Stimulated activated CD4-positive, alpha-beta T cell treated with anti-CD3 and anti-CD28 coated beads, TNF-alpha, amount 100 ng/mL, for 1 hour (primary cell): ENCODE data around the gene FAM177A1.
"Not testable (repeated sequence)": the region's sequence is repeated elsewhere in the genome, so short reads cannot be mapped to it uniquely, and the experiment has no call there.

Source experiments
- DNase-seq, 3 donors: peaks; one replicate each; pipeline ENCODE4 v3.0.0-alpha.2; 2020; ENCODE audit warnings: low read depth in 3 of 3, low spot score in 1 of 3

Gene FAM177A1

DNA sequence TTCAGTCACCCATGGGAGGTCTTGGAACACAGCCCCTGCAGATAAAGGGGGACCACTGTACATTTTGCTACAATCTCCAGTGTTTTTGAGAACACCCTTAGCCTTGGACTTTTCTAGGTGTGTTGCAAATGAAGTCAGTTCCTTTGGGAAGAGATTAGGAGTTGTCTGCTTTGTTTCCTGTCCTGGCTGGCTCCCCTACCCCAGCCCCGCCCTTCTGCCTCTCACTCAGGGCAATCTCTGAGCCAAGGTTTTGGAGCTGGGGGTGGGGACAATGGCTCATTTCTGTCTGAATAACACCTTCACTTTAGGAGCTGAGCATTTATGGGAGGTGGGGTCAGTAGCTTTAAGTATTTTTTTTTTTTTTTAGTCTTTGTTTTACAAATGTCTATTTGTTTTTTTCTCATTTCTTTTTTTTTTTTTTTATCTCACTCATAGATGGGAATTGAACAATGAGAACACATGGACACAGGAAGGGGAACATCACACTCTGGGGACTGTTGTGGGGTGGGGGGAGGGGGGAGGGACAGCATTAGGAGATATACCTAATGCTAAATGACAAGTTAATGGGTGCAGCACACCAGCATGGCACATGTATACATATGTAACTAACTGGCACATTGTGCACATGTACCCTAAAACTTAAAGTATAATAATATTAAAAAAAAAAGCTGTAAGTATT lies 15.2 kb downstream of the FAM177A1 start:
- not testable (repeated sequence) for DNase-seq

DNA sequence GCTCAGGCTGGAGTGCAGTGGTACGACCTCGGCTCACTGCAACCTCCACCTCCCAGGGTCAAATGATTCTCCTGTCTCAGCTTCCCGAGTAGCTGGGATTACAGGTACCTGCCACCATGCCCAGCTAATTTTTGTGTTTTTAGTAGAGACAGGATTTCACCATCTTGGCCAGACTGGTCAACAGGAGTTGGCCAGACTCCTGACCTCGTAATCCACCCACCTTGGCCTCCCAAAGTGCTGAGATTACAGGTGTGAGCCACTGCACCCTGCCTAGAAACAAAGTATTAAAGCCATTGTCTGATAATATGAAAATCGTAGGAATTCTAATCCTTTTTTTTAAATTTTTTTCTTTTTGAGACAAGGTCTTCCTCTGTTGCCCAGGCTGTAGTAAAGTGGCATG lies 19.7 kb downstream of the FAM177A1 start:
- DNase-seq = not testable (repeated sequence)

DNA sequence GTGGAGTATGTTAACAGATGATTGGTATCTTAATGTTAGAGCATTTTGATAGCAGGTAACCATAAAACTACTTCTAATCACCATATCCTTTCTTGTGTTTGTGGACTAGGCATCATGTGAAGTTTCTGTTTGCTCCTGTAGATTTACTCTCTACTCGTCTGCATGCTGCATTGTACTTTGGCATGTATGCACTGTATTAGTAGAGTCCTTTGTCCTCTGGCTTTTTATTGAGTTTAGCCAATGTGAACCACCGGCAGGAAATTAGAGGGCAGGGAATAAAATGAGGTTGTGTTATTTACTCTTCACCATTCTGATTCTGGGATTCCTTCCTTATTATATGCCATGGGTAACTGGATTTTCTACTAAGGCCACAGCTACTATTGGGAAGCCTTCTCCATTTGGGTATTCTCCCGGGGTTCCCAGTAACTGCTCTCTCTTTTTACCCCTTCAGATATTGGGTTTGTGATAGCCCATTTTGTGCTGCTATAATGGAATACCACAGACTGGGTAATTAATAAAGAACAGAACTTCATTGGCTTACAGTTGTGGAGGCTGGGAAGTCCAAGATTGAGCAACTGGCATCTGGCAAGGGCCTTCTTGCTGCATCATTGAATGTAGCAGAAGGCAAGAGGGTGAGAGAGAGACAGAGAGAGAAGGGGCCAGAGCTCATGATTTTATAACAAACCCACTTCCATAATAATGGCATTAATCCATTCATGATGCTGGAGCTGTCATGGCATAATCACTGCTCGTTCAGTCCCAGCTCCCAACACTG lies 22.4 kb downstream of the FAM177A1 start:
- no peak for DNase-seq

DNA sequence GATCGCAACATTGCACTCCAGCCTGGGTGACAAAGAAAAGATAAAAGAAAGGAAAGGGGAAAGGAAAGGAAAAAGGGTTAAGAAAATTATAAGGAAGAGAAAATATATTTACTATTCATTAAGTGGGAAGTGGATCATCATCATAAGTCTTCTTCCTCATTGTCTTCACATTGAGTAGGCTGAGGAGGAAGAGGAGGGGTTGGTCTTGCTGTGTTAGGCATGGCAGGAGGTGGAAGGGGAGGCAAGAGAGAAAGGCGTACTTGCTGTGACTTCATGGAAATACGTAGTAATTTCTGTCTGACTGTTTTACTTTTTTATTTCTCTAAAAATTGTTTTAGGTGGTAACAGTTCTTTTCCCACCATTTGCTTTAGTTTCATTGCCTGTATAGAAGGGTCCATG lies 26.2 kb downstream of the FAM177A1 start:
- DNase-seq = no peak

DNA sequence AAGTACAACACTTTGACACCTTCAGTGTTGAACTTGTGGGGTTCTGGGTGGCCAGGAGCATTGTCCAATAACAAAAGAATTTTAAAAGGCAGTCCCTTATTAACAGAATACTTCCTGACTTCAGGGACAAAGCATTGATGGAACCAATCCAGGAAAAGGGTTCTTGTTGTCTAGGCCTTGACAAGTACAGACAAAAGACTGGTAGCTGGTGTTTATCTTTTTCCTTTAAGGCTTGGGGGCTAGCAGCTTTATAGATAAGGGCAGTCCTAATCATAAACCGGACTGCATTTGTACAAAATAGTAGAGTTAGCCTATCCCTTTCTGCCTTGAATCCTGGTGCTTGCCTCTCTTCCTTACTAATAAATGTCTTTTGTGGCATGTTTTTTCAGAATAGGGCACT lies 27.4 kb downstream of the FAM177A1 start:
- no peak for DNase-seq

DNA sequence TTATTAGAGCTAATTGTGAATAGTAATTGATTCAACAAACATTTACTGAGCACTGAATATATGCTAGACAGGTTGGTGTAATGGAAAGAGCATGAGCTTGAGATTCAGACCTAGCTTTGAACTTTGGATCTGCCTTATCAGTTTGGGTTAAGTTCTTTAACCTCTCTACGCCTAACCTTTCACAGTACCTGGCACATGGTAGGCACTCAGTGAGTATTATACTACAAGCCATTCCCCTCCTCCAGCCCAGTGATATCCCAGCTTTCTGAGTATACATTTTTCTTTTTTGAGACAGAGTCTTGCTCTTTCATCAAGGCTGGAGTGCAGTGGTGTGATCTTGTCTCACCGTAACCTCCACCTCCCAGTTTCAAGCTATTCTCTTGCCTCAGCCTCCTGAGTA lies 32.0 kb downstream of the FAM177A1 start:
- DNase-seq = no peak

DNA sequence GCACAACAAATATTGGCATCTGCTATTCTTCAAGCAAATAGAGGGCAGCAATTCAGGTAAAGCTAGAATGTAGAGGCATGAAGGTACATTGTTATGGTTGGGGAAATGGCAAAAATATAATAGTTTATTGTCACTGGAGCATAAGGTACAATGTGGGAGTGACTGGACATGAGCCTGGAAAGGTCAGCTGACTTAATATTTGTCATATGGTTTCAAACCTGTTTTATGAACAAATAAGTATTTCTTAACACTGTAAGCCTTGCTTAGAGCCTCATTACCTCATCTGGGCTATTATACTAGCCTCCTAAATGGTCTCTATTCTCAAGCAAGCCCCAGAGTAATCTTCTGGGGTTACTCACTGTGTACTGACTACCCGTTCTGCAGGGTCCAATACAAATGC lies 33.7 kb downstream of the FAM177A1 start:
- DNase-seq = no peak

DNA sequence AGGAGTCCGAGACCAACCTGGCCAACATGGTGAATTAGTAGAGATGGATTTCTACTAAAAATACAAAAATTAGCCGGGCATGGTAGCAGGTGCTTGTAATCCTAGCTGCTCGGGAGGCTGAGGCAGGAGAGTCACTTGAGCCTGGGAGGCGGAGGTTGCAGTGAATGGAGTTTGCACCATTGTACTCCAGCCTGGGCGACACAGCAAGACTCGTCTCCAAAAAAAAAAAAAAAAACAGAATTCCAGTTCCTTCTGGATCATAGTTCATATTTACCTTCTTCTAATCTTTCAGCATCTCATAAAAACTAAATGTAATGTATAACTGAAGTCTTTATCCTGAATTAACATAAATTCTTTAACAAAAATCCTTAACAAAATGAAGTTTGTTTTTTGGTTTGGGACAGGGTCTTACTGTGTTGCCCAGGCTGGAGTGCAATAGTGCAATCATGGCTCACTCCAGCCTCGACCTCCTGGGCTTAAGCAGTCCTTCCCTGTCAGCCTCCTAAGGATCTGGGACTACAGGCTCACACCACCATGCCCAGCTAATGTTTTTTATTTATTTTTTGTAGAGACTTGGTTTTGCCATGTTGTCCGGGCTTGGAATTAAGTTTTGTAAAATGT lies 37.6 kb downstream of the FAM177A1 start:
- no peak for DNase-seq

DNA sequence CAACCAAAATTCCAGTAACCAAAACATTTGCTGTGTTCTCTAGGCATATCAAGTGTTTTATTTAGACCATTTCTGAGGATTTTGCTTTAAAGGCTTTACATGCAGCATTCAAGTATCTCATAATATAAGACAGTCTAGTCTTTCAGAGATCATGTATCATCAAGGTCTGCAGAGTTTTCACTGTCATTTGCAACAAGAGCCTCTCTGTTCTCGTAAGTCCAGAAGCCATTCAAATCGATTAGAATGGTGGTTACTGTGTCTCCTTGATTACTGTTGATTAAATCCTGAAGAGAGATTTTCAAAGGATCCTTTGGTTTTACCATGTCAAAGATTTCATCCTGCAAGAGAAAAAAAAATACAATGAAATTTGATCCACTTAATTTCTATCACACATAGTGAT lies 39.4 kb downstream of the FAM177A1 start:
- no peak for DNase-seq

DNA sequence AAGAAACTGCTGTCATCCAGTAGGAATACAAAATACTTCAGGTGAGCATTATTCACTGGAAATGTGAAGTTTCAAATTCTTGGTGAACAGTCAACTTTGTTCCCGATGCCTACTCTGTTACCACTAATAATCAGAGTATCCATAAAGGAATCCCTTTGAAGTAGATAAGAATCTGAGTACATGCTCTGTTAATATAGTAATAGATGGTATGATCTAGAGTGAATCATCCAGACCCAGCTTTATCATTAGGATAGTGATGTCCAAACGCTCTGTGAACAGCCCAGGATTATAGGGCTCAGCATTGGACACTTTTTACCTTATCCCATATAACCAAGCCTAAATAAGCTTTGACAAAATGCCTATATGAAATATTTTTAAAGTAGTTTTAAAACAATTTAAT lies 42.4 kb downstream of the FAM177A1 start:
- DNase-seq = no peak

DNA sequence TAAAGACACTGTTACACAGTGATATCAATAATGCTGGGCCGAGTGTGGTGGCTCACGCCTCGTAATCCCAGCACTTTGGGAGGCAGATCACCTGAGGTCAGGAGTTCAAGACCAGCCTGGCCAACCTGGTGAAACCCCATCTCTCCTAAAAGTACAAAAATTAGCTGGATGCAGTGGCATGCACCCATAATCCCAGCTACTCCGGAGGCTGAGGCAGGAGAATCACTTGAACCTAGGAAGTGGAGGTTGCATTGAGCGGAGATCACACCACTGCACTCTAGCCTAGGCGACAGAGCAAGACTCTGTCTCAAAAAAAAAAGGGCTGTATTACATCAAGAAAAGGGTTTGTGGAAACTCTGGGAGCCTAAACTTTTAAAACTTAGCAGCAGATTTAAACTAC lies 48.6 kb downstream of the FAM177A1 start:
- DNase-seq = not testable (repeated sequence)

DNA sequence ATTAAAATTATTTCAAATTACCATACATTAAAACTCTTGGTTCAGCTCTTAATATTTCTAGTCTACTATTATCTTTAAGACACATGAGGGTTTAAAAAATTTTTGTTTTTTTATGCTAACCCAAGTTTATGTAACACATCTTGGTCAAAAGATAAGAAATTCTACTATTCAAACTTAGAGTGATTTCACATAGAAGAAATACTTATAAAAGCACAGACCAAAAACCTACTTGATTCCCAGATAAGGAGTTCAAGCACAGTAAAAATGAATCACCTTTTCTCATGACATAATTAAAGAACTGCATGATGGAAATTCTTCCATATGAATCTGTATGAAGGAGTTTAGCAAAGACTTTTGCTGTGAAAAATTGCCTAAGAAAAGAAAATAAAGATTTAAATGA lies 61.8 kb downstream of the FAM177A1 start:
- no peak for DNase-seq

DNA sequence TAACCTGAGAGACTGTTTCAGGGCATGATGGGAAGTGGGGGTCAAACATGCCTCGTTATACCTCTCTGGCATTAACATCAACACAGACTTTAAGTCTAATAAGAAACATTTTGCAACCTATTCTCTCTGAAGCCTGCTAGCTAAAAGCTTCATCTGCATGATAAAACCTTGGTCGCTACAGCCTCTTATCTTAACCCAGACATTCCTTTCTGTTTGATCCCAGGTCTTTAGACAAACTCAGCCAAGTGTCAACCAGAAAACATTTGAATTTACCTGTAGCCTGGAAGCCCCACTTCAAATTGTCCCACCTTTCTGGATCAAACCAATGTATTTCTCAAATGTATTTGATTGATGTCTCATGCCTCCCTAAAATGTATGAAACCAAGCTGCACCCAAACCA lies 66.6 kb downstream of the FAM177A1 start:
- DNase-seq = no peak

DNA sequence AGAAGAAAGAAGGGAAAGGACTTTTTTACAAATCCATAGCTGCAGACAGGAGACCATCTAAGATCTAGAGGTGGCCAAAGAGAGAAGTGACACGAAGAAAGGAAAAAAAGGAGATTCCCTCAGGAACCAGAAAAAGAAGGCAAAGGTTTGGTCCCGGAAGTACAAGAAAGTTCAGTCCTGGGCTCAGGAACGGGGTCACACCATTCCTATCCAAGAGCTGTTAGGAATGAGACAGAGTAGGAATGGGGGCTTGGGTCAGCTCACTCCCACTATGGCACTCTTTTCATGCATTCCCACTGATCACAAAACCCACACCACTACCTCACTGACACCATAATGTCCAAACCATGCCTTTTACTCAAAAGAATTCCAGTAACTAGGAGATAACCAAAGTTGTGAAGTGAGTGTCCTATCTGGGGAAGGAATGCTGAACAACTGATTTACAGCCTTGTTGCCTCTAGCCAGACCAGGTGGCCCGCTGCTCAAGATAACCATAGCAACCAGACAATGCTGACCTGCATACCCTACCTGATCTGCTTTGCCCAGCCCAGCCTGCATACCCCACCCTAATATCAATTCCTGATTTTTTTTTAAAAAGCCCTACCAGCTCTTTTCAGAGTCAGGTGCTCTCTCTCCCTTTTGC lies 67.4 kb downstream of the FAM177A1 start:
- no peak for DNase-seq

DNA sequence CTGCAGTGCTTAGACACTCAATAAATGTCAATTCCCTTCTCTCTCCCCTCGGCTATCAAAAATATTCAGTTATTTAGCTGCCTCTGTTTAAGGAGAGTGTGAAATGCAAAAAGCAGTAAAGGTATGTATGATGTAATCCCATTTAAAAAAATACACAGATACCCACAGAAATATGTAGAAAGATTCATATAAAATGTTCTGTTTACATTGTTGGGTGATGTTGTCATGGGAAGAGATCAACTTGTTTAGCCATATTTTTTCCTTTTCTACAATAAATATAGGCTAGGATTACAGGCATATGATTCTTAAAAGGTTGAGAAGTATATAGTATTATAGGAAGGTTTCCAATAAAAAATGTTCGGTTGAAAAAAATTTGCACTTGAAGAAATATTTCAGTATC lies 68.0 kb downstream of the FAM177A1 start:
- DNase-seq = no peak

DNA sequence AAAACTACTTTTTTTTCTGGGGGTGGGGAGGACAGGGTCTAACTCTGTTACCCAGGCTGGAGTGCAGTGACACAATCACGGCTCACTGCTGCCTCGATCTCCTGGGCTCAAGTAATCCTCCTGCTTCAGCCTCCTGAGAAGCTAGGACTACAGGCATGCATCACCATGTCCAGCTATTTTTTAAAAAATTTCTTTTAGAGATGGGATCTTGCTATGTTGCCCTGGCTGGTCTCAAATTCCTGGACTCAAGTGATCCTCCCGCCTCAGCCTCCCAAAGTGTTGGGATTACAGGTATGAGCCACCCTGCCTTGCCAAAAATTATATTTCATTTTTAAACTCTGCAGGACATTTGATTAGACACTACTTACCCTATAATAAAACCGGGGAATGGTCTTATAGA lies 70.2 kb downstream of the FAM177A1 start:
- no peak for DNase-seq

DNA sequence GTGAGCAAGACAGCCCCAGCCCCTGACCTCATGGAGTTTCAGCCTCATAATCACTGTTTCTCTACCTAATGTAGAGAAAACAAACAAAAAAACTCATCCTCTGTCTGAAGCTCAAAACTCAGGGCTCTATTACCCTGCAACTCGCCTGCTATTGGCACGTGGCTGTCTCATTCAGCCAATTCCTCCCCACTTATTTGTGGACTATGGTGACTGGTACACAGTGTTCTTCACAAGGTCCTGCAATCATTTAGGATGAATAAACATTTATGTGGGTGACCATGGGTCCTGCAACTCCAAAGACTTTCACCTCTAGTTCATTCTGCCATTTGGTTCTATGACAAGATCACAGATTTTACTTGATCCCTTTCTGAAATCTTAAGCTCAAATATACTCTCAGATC lies 71.0 kb downstream of the FAM177A1 start:
- no peak for DNase-seq

DNA sequence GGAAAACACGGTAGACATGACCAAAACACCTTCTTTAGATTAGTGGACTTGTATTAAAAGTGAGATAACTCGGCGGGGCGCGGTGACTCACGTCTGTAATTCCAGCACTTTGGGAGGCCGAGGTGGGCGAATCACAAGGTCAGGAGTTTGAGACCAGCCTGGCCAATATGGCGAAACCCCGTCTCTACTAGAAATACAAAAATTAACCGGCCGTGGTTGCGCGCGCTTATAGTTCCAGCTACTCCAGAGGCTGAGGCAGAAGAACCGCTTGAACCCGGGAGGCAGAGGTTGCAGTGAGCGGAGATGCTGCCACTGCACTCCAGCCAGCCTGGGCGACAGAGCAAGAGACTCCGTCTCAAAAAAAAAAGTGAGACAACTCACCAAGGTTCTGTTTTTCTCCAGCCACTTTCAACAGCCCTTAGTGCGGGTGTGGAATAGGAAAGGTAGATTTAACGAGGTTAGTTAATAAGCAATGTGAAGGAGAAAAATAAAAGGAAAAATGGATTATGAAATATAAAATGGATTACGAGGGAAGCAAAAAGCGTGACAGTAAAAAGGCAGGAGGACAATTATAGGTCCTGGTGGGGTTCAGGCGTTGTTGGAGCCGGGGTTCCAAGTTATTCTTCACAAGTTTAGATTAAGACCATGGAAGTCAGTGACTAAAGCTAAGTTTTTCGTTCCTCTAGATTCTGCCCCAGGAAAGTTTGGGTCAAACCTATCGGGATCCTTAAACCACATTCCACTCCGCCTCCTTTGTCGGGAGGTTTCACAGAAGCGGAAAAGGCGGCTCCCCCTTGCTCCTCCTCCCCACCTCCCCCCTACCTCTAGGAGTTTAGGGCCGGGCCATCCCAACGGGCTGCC lies 75.2 kb downstream of the FAM177A1 start:
- no peak for DNase-seq

DNA sequence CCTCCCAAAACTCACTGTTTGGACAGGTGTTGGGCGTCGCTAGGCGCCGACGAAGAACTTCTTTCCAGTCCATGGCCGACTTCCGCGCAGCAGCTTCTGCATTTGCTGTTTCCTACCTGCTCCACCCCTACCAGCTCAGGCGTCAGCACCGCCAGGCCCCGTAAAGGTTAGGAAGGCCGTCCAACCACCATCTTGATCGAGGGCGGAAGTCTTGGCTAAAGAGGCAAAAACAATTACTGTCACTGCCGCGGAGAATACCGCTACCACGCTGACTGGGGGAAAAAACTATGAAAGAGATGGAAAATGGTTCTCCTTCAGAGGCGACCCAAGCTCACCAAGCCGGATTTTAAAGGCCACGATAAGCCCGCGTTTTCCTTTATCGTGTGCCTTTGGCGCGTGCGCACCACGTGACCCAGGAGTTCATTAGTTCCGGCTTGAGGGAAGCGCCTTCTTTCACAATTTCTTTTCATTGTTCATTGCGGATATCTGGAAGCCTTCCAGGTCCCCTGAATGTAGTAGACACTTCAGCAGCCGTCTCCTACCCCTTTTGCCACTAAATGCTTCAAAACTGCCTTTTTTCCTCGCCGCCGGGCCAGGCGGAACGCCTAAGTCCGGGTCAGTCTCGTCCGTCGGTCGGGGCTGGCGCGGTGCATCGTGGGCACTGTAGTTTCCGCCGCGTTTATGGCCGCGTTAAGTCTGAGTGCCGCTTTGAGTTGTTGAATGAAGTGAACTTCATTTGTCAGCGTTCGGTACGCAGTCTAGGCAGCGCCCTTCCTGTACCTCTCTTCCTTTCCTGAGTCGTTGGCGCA lies 76.0 kb downstream of the FAM177A1 start, which contains the start of the genes PPP2R3C and PRORP:
Gene PPP2R3C (minus strand): TSS at position 104 of the 809 bp plus-strand sequence. CDS start 31 bp downstream, at position 73.
Gene PRORP (plus strand): TSS at position 666 of the 809 bp plus-strand sequence. CDS start 694 bp downstream, outside the sequence.
- DNase-seq = peak; percentile 69 to 79 (median 71)
